CD14-positive monocyte (primary cell): ENCODE results near the gene TMEM235. TPM values are rescaled to one million over a fixed set of nuclear protein-coding genes. Genes with fewer than 3 reads are reported as not detected.

Experiments
- DNase-seq, 3 donors: peaks; one replicate each; pipeline ENCODE4 v3.0.0-alpha.2; 2011 to 2022
- H2AFZ ChIP-seq: 2 replicates; pipeline ENCODE4 v1.6.0; 2012; ENCODE audit warnings: mild to moderate bottlenecking, low read depth, low read length, inconsistent platforms; ENCODE audit not compliant: insufficient read depth, poor library complexity, severe bottlenecking
- H3K27ac ChIP-seq, 2 donors: 1 replicate in 1 of 2; 2 replicates in 1 of 2; pipeline ENCODE4 v1.5.1; 2012 to 2013; ENCODE audit warnings: low read length in 2 of 2, control low read depth in 1 of 2, inconsistent platforms in 1 of 2, low read depth in 1 of 2, mild to moderate bottlenecking in 1 of 2
- H3K27me3 ChIP-seq, 2 donors: one replicate each; pipeline versions ENCODE4 v1.6.0 to v1.6.1; 2011 to 2013; ENCODE audit warnings: low read length in 2 of 2; ENCODE audit not compliant: control insufficient read depth in 2 of 2, insufficient read depth in 2 of 2
- H3K36me3 ChIP-seq, 2 donors: replicated peaks in 1 of 2; 1 replicate in 1 of 2; 2 replicates in 1 of 2; pipeline versions ENCODE4 v1.5.1 to v1.6.1; 2012 to 2013; ENCODE audit warnings: low read length in 2 of 2, control low read depth in 1 of 2, inconsistent platforms in 1 of 2, mild to moderate bottlenecking in 1 of 2; ENCODE audit not compliant: insufficient read depth in 2 of 2, control insufficient read depth in 1 of 2
- H3K4me1 ChIP-seq, 2 donors: 1 replicate in 1 of 2; 2 replicates in 1 of 2; pipeline versions ENCODE4 v1.5.1 to v1.6.1; 2012 to 2013; ENCODE audit warnings: low read length in 2 of 2, control low read depth in 1 of 2, inconsistent platforms in 1 of 2, mild to moderate bottlenecking in 1 of 2, moderate library complexity in 1 of 2; ENCODE audit not compliant: insufficient read depth in 2 of 2, control insufficient read depth in 1 of 2
- H3K4me2 ChIP-seq: replicated peaks from 2 replicates; pipeline ENCODE3; 2012; ENCODE audit warnings: low read length, moderate library complexity, mild to moderate bottlenecking; ENCODE audit not compliant: poor library complexity, severe bottlenecking; ENCODE audit errors: extremely low read depth
- H3K4me3 ChIP-seq, 3 experiments: fragments of 200-600 bp in 1 of 3; sonication (generic) in 1 of 3; replicated peaks in 1 of 3; 1 replicate in 2 of 3; 2 replicates in 1 of 3; pipeline ENCODE4 v1.5.1; 2011 to 2013; ENCODE audit warnings: low read length in 3 of 3, mild to moderate bottlenecking in 3 of 3, control low read depth in 2 of 3, low read depth in 2 of 3, inconsistent platforms in 1 of 3, moderate library complexity in 1 of 3
- H3K79me2 ChIP-seq: 2 replicates; pipeline ENCODE4 v1.6.0; 2012; ENCODE audit warnings: mild to moderate bottlenecking, control low read depth, inconsistent platforms, low read length, moderate library complexity; ENCODE audit not compliant: insufficient read depth
- H3K9ac ChIP-seq: 2 replicates; pipeline ENCODE4 v1.6.0; 2017; ENCODE audit warnings: low read length, mild to moderate bottlenecking; ENCODE audit not compliant: insufficient read depth, poor library complexity, severe bottlenecking
- H3K9me3 ChIP-seq, 2 donors: replicated peaks in 1 of 2; 1 replicate in 1 of 2; 2 replicates in 1 of 2; pipeline versions ENCODE4 v1.5.1 to v1.6.1; 2012 to 2013; ENCODE audit warnings: low read length in 2 of 2, control low read depth in 1 of 2; ENCODE audit not compliant: control insufficient read depth in 1 of 2, insufficient read depth in 1 of 2
- H4K20me1 ChIP-seq: 2 replicates; pipeline ENCODE4 v1.6.0; 2012; ENCODE audit warnings: mild to moderate bottlenecking, low read length, control low read depth, moderate library complexity; ENCODE audit not compliant: insufficient read depth
- H3K27ac Mint-ChIP-seq, 7 donors: one replicate each; pipeline ENCODE4 v1.8.0; 2020; ENCODE audit warnings: mild to moderate bottlenecking in 7 of 7, mixed read lengths in 7 of 7, moderate library complexity in 6 of 7, inconsistent platforms in 2 of 7
- H3K27me3 Mint-ChIP-seq, 3 donors: one replicate each; pipeline ENCODE4 v1.8.0; 2021 to 2022; ENCODE audit warnings: low read depth in 3 of 3, mild to moderate bottlenecking in 3 of 3, mixed read lengths in 3 of 3, moderate library complexity in 3 of 3, inconsistent platforms in 1 of 3
- H3K36me3 Mint-ChIP-seq, 2 donors: one replicate each; pipeline ENCODE4 v1.8.0; 2020; ENCODE audit warnings: mixed read lengths in 2 of 2, inconsistent platforms in 1 of 2, mild to moderate bottlenecking in 1 of 2
- H3K4me1 Mint-ChIP-seq: one replicate; pipeline ENCODE4 v1.8.0; 2020; ENCODE audit warnings: mild to moderate bottlenecking, mixed read lengths
- H3K4me3 Mint-ChIP-seq, 2 donors: one replicate each; pipeline ENCODE4 v1.8.0; 2020; ENCODE audit warnings: mild to moderate bottlenecking in 2 of 2, mixed read lengths in 2 of 2, moderate library complexity in 1 of 2
- H3K9me3 Mint-ChIP-seq, 7 donors: one replicate each; pipeline ENCODE4 v1.8.0; 2020 to 2022; ENCODE audit warnings: mixed read lengths in 7 of 7, mild to moderate bottlenecking in 6 of 7, moderate library complexity in 6 of 7, inconsistent platforms in 2 of 7
- WGBS: methylation state at CpG from one replicate; pipeline ENCODE4 v1.1.5; 2013; ENCODE audit warnings: missing lambda C conversion rate; ENCODE audit not compliant: insufficient coverage; 5-methylcytosine and 5-hydroxymethylcytosine counted together
- intact Hi-C, 2 donors: fragments of 100-400 bp; cut with micrococcal nuclease; formaldehyde crosslinking; loops; one replicate each; pipeline versions ENCODE4 v1.15.0 to v1.15.1; 2023
- polyA plus RNA-seq, 3 donors: library from polyadenylated mRNA; depleted of rRNA in 1 of 3; unstranded in 2 of 3; stranded (reverse) in 1 of 3; fragments of 300-500 nt in 2 of 3; fragments of >200 nt in 1 of 3; fragmentation: Illumina TruSeq in 2 of 3; gene quantifications; 1 replicate in 2 of 3; 2 replicates in 1 of 3; pipeline ENCODE4 v1.2.3, GENCODE V29; 2012 to 2021
- TF ChIP-seq, protein P1 (sequence below): fragments of 200-600 bp; IDR thresholded peaks from one replicate; pipeline ENCODE4 v1.8.0; 2022; ENCODE audit warnings: antibody characterized with exemption, mild to moderate bottlenecking

The TMEM235 gene
- polyA plus RNA-seq, 3 donors, result not detected

DNA sequence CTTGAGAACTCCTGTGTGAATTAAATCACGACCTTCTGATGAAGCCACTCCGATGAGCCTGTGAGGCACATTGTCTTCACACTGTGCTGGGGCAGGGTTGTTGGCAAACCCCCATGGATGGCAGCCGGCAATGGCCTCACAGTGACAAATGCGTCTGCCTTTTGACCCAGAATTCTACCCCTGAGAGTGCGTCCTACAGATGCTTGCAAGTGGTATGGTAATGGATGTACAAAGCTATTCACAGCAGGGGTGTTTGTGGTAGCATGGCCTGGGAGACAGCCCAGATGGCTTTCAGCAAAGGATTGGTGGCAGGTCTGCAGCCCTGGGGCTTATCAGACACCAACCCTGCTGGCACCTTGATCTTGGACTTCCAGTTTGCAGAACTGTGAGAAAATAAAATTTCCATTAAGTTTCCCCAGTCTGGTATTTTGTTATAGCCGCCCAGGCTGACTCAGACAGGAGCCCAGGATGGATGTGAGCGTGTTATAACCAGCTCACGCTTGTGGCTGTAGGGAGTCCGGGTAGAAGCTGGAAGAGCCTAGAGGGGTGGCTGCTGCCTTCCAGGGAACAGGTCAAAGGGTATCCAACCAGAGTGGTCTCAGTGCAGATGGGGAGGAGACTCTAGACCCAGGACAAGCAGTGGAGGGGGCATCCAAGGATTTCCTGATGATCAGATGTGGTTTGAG is 34.1 kb upstream of the TMEM235 start:
- H3K36me3 ChIP-seq, result peaks cover 8 to 28% of the 10 kb centered on the region in 2 donors
- no peaks in the 10 kb centered on the region for H3K27me3 ChIP-seq
- TF ChIP-seq, protein P1, sequence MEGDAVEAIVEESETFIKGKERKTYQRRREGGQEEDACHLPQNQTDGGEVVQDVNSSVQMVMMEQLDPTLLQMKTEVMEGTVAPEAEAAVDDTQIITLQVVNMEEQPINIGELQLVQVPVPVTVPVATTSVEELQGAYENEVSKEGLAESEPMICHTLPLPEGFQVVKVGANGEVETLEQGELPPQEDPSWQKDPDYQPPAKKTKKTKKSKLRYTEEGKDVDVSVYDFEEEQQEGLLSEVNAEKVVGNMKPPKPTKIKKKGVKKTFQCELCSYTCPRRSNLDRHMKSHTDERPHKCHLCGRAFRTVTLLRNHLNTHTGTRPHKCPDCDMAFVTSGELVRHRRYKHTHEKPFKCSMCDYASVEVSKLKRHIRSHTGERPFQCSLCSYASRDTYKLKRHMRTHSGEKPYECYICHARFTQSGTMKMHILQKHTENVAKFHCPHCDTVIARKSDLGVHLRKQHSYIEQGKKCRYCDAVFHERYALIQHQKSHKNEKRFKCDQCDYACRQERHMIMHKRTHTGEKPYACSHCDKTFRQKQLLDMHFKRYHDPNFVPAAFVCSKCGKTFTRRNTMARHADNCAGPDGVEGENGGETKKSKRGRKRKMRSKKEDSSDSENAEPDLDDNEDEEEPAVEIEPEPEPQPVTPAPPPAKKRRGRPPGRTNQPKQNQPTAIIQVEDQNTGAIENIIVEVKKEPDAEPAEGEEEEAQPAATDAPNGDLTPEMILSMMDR, result no peak
- no peak overlapping the region for H3K9ac ChIP-seq
- peaks cover 28 to 30% of the 10 kb centered on the region in 2 donors for H3K4me1 ChIP-seq
- no peaks in the 10 kb centered on the region for H3K79me2 ChIP-seq
- no peak for DNase-seq
- Mint-ChIP-seq H3K4me1 (peaks cover 21% of the 10 kb centered on the region), H3K4me3 (peak overlapping the region in 1 of 2 donors; percentile 15), H3K27me3 (no peaks in the 10 kb centered on the region), H3K27ac (peak overlapping the region; percentile 95 to 99 (median 98)), H3K36me3 (peaks cover 14 to 36% of the 10 kb centered on the region in 2 donors), H3K9me3 (peaks cover 0 to 3% (median 0%) of the 10 kb centered on the region in 7 donors)
- H2AFZ ChIP-seq, result no peak overlapping the region
- H3K27ac ChIP-seq, result peak overlapping the region; percentile 84 to 91
- H3K4me3 ChIP-seq, result no peak overlapping the region
- intact Hi-C loops, result no loop called here
- 99% methylated on average over 9 of the region's 9 CpGs for WGBS
- H3K9me3 ChIP-seq, result peaks cover 0 to 4% of the 10 kb centered on the region in 2 donors
- no peak overlapping the region for H3K4me2 ChIP-seq
- H4K20me1 ChIP-seq, result no peaks in the 10 kb centered on the region

DNA sequence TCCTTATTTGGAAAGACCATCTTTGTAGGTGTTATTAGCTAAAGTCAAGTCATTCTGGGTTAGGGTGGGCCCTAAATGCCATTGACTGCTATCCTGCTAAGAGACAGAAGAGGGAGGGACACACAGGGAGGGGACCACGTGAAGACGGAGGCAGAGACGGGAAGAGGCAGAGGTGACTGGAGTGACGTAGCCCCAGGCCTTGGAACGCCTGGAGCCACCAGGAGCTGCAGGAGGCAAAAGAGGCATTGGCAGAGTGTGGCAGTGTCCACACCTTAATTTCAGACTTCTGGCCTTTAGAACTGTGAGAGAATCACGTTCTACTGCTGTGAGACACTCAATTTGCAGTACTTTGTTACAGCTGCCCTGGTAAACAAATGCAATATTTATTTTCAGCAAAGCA is 31.0 kb upstream of the TMEM235 start:
- Mint-ChIP-seq H3K4me1 (peaks cover 21% of the 10 kb centered on the region), H3K27me3 (no peaks in the 10 kb centered on the region), H3K9me3 (peaks cover 0 to 3% (median 0%) of the 10 kb centered on the region in 7 donors), H3K4me3 (no peak overlapping the region), H3K36me3 (peaks cover 11 to 19% of the 10 kb centered on the region in 2 donors), H3K27ac (peak overlapping the region; percentile 95 to 99 (median 98))
- Histone ChIP-seq H3K79me2 (no peaks in the 10 kb centered on the region), H3K4me1 (peaks cover 28 to 30% of the 10 kb centered on the region in 2 donors), H4K20me1 (no peaks in the 10 kb centered on the region), H3K9me3 (peaks cover 0 to 4% of the 10 kb centered on the region in 2 donors), H3K27me3 (no peaks in the 10 kb centered on the region), H2AFZ (no peak overlapping the region), H3K27ac (peak overlapping the region; percentile 84 to 91), H3K9ac (no peak overlapping the region), H3K4me3 (no peak overlapping the region), H3K36me3 (peaks cover 8 to 18% of the 10 kb centered on the region in 2 donors), H3K4me2 (no peak overlapping the region)
- intact Hi-C loops, result no loop called here
- TF ChIP-seq, protein P1, result no peak
- 94% methylated on average over 6 of the region's 6 CpGs for WGBS
- no peak for DNase-seq
